ENCODE data around the gene PCGF6.

DNA sequence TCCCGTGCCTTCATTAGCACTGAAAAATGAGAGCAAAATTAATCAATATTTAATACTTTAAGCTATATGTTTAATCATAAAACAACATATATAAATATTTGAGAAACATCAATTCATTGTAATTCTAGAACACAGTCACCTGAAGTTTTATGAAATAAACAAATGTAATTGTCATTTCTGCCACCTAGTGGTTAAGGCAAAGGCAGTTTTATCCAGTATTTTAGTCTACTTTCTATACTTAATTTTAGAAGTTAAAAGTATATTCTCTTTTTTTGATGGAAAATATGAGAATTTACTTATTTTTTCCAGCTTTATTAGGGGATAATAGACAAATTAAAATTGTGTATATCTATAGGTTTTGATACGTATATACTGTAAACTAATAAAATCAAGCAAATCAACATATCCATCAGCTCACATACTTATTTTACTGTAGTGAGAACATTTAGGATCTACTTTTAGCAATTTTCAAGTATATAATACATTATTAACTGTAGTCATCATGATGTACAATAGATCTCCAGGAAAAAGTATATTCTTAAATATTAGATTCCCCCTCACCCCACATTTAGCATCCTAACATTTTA, 16.9 kb downstream of the PCGF6 start:
- TF ChIP-seq, protein P1, sequence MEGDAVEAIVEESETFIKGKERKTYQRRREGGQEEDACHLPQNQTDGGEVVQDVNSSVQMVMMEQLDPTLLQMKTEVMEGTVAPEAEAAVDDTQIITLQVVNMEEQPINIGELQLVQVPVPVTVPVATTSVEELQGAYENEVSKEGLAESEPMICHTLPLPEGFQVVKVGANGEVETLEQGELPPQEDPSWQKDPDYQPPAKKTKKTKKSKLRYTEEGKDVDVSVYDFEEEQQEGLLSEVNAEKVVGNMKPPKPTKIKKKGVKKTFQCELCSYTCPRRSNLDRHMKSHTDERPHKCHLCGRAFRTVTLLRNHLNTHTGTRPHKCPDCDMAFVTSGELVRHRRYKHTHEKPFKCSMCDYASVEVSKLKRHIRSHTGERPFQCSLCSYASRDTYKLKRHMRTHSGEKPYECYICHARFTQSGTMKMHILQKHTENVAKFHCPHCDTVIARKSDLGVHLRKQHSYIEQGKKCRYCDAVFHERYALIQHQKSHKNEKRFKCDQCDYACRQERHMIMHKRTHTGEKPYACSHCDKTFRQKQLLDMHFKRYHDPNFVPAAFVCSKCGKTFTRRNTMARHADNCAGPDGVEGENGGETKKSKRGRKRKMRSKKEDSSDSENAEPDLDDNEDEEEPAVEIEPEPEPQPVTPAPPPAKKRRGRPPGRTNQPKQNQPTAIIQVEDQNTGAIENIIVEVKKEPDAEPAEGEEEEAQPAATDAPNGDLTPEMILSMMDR (tag by site-specific recombination; IDR thresholded peaks at IDR 0.05) = no peak
- TF ChIP-seq OVOL3 (tag by site-specific recombination; IDR thresholded peaks at IDR 0.05) = no peak
- TF ChIP-seq ZBTB21 (tag by site-specific recombination; IDR thresholded peaks at IDR 0.05) = no peak
- TF ChIP-seq, protein P2, sequence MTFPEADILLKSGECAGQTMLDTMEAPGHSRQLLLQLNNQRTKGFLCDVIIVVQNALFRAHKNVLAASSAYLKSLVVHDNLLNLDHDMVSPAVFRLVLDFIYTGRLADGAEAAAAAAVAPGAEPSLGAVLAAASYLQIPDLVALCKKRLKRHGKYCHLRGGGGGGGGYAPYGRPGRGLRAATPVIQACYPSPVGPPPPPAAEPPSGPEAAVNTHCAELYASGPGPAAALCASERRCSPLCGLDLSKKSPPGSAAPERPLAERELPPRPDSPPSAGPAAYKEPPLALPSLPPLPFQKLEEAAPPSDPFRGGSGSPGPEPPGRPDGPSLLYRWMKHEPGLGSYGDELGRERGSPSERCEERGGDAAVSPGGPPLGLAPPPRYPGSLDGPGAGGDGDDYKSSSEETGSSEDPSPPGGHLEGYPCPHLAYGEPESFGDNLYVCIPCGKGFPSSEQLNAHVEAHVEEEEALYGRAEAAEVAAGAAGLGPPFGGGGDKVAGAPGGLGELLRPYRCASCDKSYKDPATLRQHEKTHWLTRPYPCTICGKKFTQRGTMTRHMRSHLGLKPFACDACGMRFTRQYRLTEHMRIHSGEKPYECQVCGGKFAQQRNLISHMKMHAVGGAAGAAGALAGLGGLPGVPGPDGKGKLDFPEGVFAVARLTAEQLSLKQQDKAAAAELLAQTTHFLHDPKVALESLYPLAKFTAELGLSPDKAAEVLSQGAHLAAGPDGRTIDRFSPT (tag by site-specific recombination; IDR thresholded peaks at IDR 0.05) = no peak
- TF ChIP-seq, protein P3, sequence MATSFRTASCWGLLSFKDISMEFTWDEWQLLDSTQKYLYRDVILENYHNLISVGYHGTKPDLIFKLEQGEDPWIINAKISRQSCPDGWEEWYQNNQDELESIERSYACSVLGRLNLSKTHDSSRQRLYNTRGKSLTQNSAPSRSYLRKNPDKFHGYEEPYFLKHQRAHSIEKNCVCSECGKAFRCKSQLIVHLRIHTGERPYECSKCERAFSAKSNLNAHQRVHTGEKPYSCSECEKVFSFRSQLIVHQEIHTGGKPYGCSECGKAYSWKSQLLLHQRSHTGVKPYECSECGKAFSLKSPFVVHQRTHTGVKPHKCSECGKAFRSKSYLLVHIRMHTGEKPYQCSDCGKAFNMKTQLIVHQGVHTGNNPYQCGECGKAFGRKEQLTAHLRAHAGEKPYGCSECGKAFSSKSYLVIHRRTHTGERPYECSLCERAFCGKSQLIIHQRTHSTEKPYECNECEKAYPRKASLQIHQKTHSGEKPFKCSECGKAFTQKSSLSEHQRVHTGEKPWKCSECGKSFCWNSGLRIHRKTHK (tag by site-specific recombination; IDR thresholded peaks at IDR 0.05) = no peak
- TF ChIP-seq HOXA7 (CRISPR knock-in tag; IDR thresholded peaks at IDR 0.05; ENCODE audit: borderline replicate concordance) = no peak
- no peak for TF ChIP-seq YY1 (tag by site-specific recombination; IDR thresholded peaks at IDR 0.05)
- TF ChIP-seq ZBTB20 (tag by site-specific recombination; IDR thresholded peaks at IDR 0.05) = no peak
- TF ChIP-seq, protein P4, sequence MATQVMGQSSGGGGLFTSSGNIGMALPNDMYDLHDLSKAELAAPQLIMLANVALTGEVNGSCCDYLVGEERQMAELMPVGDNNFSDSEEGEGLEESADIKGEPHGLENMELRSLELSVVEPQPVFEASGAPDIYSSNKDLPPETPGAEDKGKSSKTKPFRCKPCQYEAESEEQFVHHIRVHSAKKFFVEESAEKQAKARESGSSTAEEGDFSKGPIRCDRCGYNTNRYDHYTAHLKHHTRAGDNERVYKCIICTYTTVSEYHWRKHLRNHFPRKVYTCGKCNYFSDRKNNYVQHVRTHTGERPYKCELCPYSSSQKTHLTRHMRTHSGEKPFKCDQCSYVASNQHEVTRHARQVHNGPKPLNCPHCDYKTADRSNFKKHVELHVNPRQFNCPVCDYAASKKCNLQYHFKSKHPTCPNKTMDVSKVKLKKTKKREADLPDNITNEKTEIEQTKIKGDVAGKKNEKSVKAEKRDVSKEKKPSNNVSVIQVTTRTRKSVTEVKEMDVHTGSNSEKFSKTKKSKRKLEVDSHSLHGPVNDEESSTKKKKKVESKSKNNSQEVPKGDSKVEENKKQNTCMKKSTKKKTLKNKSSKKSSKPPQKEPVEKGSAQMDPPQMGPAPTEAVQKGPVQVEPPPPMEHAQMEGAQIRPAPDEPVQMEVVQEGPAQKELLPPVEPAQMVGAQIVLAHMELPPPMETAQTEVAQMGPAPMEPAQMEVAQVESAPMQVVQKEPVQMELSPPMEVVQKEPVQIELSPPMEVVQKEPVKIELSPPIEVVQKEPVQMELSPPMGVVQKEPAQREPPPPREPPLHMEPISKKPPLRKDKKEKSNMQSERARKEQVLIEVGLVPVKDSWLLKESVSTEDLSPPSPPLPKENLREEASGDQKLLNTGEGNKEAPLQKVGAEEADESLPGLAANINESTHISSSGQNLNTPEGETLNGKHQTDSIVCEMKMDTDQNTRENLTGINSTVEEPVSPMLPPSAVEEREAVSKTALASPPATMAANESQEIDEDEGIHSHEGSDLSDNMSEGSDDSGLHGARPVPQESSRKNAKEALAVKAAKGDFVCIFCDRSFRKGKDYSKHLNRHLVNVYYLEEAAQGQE (tag by site-specific recombination; IDR thresholded peaks at IDR 0.05) = no peak
